Measurements from ENCODE around the gene C1GALT1C1L. TPM values are rescaled to one million over a fixed set of nuclear protein-coding genes. Genes with fewer than 3 reads are reported as not detected.

The C1GALT1C1L gene
- 1 to 10 TPM in 1 of 2 donors, under 1 TPM in 1; under 0.01 to 1.4 TPM for total RNA-seq

DNA sequence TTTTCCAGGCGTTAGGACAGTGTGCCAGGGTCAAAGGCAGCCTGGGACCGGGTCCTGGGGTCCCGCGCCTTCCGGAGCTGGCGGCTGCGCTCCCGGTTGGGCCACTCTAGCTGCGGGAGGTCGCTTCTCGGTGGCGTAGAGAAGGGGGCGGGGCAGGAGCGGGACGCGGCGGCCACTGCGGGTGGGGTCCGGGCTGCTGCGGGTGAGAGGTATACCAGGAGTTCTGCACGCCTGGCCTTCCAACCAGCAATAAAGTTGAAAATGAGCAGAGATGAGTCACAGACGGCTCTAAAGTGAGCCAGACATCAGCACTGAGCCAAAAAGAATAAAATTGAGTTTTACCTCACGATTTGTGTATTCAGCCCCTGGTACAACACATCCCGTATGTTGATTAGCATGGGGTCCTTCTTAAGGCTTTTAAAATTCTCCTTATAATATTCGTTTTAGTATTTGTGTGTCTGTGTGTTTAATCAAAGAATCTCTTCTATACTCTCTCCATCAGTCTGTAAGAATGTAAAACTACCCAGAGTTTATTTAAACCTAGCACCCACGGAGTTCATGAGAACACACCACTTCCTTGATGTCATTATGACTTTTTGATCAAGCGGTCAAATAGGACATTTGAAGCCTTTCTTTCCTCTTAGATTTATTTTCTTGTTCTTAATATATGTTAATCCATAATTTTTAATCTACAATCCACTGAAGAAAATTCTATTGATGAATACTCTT lies at the start of gene C1GALT1C1L:
Gene C1GALT1C1L (minus strand): TSS at position 108 of the 729 bp plus-strand sequence. CDS start 107 bp downstream, at position 1.

DNA sequence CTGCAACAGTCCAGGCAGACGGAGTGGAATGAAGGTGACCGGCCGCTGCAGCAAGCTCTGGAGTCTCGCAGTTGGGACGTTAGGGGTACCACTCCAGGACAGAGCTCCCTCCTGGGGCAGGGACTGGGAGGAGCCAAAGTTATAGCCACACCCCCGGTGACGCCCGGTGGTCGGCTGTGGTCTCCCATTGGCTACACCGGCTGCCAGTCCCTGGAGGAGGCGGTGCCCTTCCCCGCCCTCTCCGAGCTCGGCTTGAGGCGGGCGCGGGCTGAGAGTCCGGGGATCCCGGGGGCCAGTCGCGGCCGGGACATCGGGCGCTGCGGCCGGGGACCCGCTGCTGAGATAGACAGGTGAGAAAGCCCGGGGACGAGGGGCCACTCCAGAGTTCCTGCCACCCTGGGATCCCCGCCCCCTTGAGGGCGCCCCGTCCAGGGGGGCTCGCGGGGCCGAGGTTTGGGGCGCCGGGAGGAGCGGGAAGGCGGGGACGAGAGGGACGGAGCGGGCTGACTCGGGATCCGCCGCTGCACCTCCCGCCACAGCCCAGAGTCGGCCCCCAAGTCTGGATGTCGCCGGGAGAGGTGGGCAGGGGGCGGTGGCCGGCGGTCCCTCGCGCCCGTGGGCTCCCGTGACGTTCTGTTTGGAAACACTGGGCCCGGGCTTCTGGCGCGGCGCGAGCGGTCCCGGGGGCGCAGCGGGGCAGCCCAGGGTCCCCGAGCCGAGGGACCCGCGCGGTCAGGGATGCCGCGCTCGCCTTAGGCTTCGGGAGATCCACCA lies 39.0 kb downstream of the C1GALT1C1L start, which contains the start of gene PLEKHH2:
Gene PLEKHH2 (plus strand): TSS at position 231 of the 774 bp plus-strand sequence. CDS start 7,414 bp downstream, outside the sequence.

Other genes starting within 250 kb of the C1GALT1C1L start
- 10 to 100 TPM; 22.0 to 26.6 TPM for gene THADA, start 80.4 kb downstream of the C1GALT1C1L start, total RNA-seq
- gene PLEKHH2, start 39.2 kb downstream of the C1GALT1C1L start, total RNA-seq, result 1 to 10 TPM; 5.3 to 6.2 TPM
- gene DYNC2LI1, start 97.6 kb upstream of the C1GALT1C1L start, total RNA-seq, result 10 to 100 TPM; 16.0 to 17.6 TPM
- not detected for gene ABCG5, start 162.4 kb upstream of the C1GALT1C1L start, total RNA-seq
- not detected for gene ABCG8, start 162.5 kb upstream of the C1GALT1C1L start, total RNA-seq

Data from melanocyte of skin (primary cell).